ENCODE data around the gene FCRL6.

FCRL6 gene

DNA sequence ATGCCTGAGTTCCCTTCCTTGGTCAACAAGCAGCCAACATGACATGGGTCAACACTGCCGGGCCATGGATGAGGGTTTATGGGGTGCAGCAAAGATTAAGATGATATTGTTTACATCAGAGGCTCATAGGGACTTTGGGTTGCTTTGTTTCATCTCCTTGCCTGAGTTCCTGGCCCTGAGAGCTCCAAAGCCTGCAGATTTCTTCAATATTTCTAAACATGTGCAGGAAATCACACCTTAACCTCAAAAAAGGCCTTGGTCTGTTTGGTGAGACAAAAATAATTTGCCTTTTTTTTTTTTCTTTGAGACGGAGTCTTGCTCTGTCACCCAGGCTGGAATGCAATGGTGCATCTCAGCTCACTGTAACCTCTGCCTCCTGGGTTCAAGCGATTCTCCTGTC is 25.4 kb downstream of the FCRL6 start:
- no peak overlapping the region for H3K4me3 ChIP-seq (ENCODE audit: low read depth, low read length)
- no peak for TF ChIP-seq CTCF (IDR thresholded peaks at IDR 0.05; ENCODE audit: low read depth, low read length)

- no peak overlapping the region for H3K4me3 ChIP-seq (ENCODE audit: low read depth, low read length)
- no peak for TF ChIP-seq CTCF (IDR thresholded peaks at IDR 0.05; ENCODE audit: low read depth, low read length)
These were observed 26.0 kb downstream of the FCRL6 start for GRCh38 chr1:159828176-159828575.

DNA sequence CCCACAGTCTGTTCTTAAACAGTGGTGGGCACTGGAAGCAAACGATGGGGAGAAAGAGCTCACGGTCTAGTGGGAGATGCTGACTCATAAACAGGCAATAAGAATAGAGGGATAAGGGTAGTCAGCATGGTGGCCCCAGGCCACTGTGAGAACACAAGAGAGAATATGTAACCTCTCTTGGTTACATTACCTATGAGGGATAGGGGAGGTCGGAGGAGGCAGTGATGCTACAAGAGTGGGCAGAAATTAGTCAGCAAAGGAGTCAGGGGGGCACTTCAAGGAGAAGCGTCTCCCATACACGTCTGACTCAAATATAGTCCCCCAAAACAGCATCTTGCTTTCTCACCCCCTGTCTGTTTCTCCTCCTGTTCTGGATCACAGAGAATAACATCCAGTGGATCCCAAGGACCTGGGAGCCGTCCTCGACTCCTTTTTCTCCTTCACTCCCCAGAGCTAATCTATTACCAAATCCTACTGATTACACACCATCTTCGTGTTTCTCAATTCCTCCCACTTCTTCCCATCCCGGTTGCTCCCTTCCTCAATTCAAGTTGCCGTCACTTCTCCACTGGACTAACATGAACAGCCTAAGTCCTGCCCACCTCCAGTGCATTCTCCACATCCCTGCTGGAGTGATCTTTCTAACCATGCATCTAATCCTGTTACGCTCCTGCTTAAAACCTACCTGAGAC is 26.6 kb downstream of the FCRL6 start:
- H3K4me3 ChIP-seq (ENCODE audit: low read depth, low read length) = no peak overlapping the region
- TF ChIP-seq CTCF (IDR thresholded peaks at IDR 0.05; ENCODE audit: low read depth, low read length) = no peak

- TF ChIP-seq CTCF (IDR thresholded peaks at IDR 0.05; ENCODE audit: low read depth, low read length) = no peak
- no peak overlapping the region for H3K4me3 ChIP-seq (ENCODE audit: low read depth, low read length)
These were observed 27.1 kb downstream of the FCRL6 start for GRCh38 chr1:159829273-159829634.

DNA sequence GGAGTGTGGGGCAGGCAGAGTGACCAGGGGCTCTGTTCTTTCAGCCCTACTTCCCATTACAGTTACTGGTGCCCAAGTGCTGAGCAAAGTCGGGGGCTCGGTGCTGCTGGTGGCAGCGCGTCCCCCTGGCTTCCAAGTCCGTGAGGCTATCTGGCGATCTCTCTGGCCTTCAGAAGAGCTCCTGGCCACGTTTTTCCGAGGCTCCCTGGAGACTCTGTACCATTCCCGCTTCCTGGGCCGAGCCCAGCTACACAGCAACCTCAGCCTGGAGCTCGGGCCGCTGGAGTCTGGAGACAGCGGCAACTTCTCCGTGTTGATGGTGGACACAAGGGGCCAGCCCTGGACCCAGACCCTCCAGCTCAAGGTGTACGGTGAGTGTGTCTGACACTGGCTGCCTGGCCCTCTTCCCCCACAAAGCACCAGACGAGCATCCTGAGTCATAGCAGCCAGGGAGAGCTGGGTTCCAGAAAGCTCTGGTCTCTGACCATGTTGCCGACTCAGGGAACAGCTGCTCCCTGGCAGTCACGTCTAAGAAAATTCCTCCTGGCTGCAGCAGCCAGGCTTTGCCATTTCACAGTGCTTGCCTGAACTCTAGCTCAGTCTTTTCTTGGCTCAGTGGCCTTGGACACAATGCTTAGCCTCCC is 27.8 kb downstream of the FCRL6 start:
- no peak overlapping the region for H3K4me3 ChIP-seq (ENCODE audit: low read depth, low read length)
- no peak for TF ChIP-seq CTCF (IDR thresholded peaks at IDR 0.05; ENCODE audit: low read depth, low read length)

- no peak for TF ChIP-seq CTCF (IDR thresholded peaks at IDR 0.05; ENCODE audit: low read depth, low read length)
- no peak overlapping the region for H3K4me3 ChIP-seq (ENCODE audit: low read depth, low read length)
These were observed 28.6 kb downstream of the FCRL6 start for GRCh38 chr1:159830722-159831121.

DNA sequence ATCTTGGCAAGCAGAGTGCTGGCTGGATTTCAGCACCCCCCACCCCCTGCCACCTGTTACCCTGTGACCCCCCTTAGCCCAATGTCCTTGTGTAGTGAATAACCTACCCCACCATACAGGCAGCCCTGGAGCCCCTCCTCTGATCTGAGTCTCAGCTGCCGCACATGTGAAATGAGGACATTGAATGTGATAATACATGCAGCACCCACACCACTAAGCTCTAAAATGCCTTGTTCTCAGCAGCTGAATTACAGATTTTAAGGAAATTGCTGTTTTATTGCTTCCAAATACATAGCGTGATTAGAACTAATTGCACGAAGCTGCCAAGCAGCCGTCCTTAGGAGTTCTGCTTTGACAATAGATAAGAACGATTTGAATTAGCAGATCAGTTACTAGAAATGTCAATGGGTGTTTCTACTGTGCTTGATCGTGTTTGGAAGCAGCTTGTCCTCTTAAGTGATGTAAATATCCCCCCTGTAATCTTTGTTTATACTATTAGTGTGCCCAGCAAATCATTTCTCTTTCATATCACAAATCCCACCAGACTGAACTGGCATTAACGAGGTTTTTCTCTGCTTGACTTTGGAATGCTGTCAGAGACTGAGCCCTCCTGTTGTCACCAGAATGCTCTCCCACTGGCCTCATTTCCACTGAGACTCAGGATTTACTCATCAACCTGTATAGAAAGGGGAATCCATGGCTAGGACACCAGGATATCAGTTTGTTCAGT is 29.4 kb downstream of the FCRL6 start:
- no peak for TF ChIP-seq CTCF (IDR thresholded peaks at IDR 0.05; ENCODE audit: low read depth, low read length)
- H3K4me3 ChIP-seq (ENCODE audit: low read depth, low read length) = no peak overlapping the region

Data from WI38 (cell line).